Fibroblast of lung (primary cell): ENCODE measurements around the gene AGAP1.

Experiments
- CTCF ChIP-seq, 2 donors: IDR thresholded peaks in 1 of 2; conservative IDR thresholded peaks in 1 of 2; 1 replicate in 1 of 2; 2 replicates in 1 of 2; pipeline ENCODE4 v1.5.1; 2011 to 2012; ENCODE audit warnings: low read length in 2 of 2, control low read depth in 1 of 2, inconsistent platforms in 1 of 2, low read depth in 1 of 2, mild to moderate bottlenecking in 1 of 2
- EZH2 ChIP-seq: IDR thresholded peaks from 2 replicates; pipeline ENCODE4 v1.5.1; 2012; ENCODE audit warnings: low read length, control low read depth, mild to moderate bottlenecking; ENCODE audit errors: missing control alignments

- TF ChIP-seq EZH2, result no peak
- no peak for TF ChIP-seq CTCF (conservative IDR thresholded peaks at IDR 0.05 in 1 of 2, IDR thresholded peaks at IDR 0.05 in 1 of 2; ENCODE audit: low read depth in 1 of 2, low read length in 2 of 2)
Observed at GRCh38 chr2:235811446-235812184, 317.8 kb downstream of the AGAP1 start.
